ENCODE data around the gene MAPK14. TPM values are rescaled to one million over a fixed set of nuclear protein-coding genes. Genes with fewer than 3 reads are reported as not detected.

Gene MAPK14
- total RNA-seq, 1 donor from 2014 or later = 65.0 TPM

- H3K9me3 ChIP-seq (ENCODE audit: low read depth) = no peaks in the 10 kb centered on the region
- no peak for TF ChIP-seq EZH2 (IDR thresholded peaks at IDR 0.05)
- no peak overlapping the region for H2AFZ ChIP-seq (replicated peaks)
- no peaks in the 10 kb centered on the region for H3K36me3 Mint-ChIP-seq
- H3K27me3 Mint-ChIP-seq (ENCODE audit: insufficient read depth, low read depth) = peaks cover 5% of the 10 kb centered on the region
- no peak overlapping the region for H3K27ac Mint-ChIP-seq
- H3K4me3 Mint-ChIP-seq = no peak overlapping the region
- peaks cover 10% of the 10 kb centered on the region for H3K4me1 ChIP-seq
- DNase-seq (ENCODE audit: low spot score) = no peak
- H3K4me1 Mint-ChIP-seq = peaks cover 22% of the 10 kb centered on the region
- H3K9me3 Mint-ChIP-seq = no peaks in the 10 kb centered on the region
- no peak overlapping the region for H3K9ac ChIP-seq
- H3K4me3 ChIP-seq = no peak overlapping the region
- no peak overlapping the region for H3K4me2 ChIP-seq
- no peaks in the 10 kb centered on the region for H3K27me3 ChIP-seq
- no peaks in the 10 kb centered on the region for H3K36me3 ChIP-seq
- no peaks in the 10 kb centered on the region for H4K20me1 ChIP-seq (ENCODE audit: low read depth)
- peaks cover 4% of the 10 kb centered on the region for H3F3A ChIP-seq (ENCODE audit: low read depth)
- no peak overlapping the region for H3K27ac ChIP-seq
- H3K79me2 ChIP-seq (ENCODE audit: low read depth) = no peaks in the 10 kb centered on the region
These were observed 112.5 kb downstream of the MAPK14 start for GRCh38 chr6:36139991-36140710.

DNA sequence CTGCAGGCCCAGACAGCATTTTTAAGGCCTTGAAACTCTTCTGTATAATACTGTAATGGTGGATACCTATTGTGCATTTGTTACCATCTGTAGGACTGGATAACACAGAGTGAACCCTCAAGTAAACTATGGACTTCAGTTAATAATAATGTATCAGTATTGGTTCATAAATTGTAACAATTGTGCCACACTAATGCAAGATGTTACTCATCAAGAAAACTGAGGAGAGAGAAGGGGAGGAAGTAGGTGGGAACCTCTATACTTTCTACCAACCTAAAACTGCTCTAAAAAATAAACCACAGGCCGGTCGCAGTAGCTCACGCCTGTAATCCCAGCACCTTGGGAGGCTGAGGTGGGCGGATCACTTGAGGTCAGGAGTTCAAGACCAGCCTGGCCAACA is 113.5 kb downstream of the MAPK14 start:
- Mint-ChIP-seq H3K36me3 (no peaks in the 10 kb centered on the region), H3K4me3 (no peak overlapping the region), H3K27me3 (ENCODE audit: insufficient read depth, low read depth) (peaks cover 5% of the 10 kb centered on the region), H3K9me3 (no peaks in the 10 kb centered on the region), H3K27ac (no peak overlapping the region), H3K4me1 (peaks cover 22% of the 10 kb centered on the region)
- Histone ChIP-seq H3K9me3 (ENCODE audit: low read depth) (no peaks in the 10 kb centered on the region), H3K27ac (no peak overlapping the region), H4K20me1 (ENCODE audit: low read depth) (no peaks in the 10 kb centered on the region), H3F3A (ENCODE audit: low read depth) (peaks cover 4% of the 10 kb centered on the region), H3K9ac (no peak overlapping the region), H3K79me2 (ENCODE audit: low read depth) (no peaks in the 10 kb centered on the region), H2AFZ (replicated peaks) (no peak overlapping the region), H3K27me3 (no peaks in the 10 kb centered on the region), H3K4me3 (no peak overlapping the region), H3K4me2 (no peak overlapping the region), H3K4me1 (peaks cover 10% of the 10 kb centered on the region), H3K36me3 (no peaks in the 10 kb centered on the region)
- DNase-seq (ENCODE audit: low spot score) = no peak
- TF ChIP-seq EZH2phosphoT487 (IDR thresholded peaks at IDR 0.05) = no peak
- TF ChIP-seq, protein P1, sequence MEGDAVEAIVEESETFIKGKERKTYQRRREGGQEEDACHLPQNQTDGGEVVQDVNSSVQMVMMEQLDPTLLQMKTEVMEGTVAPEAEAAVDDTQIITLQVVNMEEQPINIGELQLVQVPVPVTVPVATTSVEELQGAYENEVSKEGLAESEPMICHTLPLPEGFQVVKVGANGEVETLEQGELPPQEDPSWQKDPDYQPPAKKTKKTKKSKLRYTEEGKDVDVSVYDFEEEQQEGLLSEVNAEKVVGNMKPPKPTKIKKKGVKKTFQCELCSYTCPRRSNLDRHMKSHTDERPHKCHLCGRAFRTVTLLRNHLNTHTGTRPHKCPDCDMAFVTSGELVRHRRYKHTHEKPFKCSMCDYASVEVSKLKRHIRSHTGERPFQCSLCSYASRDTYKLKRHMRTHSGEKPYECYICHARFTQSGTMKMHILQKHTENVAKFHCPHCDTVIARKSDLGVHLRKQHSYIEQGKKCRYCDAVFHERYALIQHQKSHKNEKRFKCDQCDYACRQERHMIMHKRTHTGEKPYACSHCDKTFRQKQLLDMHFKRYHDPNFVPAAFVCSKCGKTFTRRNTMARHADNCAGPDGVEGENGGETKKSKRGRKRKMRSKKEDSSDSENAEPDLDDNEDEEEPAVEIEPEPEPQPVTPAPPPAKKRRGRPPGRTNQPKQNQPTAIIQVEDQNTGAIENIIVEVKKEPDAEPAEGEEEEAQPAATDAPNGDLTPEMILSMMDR (IDR thresholded peaks at IDR 0.05) = no peak
- TF ChIP-seq EZH2 (IDR thresholded peaks at IDR 0.05) = no peak

DNA sequence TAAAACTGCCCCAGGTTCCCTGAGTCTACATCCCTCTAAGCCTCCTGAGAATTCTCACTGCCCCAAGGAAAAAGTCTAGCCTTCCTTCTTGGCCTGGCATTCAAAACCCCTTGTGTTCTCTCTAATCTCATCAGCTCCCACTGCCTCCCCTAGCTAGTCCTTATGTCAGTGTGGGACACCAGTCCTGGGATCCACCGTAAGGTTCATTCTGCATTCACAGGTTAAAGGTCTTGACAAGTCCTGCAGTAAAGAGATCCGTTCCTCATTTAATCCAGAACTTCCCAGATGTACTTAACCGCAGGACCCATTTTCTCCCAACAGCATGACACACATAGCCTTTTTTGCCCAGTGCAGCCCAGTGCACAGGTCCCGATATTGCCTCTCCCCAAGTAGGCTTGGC is 114.4 kb downstream of the MAPK14 start:
- TF ChIP-seq, protein P1 (IDR thresholded peaks at IDR 0.05) = no peak
- TF ChIP-seq EZH2 (IDR thresholded peaks at IDR 0.05) = no peak
- no peak for TF ChIP-seq EZH2phosphoT487 (IDR thresholded peaks at IDR 0.05)
- Histone ChIP-seq H3F3A (ENCODE audit: low read depth) (peaks cover 4% of the 10 kb centered on the region), H3K9ac (no peak overlapping the region), H3K27me3 (no peaks in the 10 kb centered on the region), H2AFZ (replicated peaks) (no peak overlapping the region), H3K79me2 (ENCODE audit: low read depth) (no peaks in the 10 kb centered on the region), H3K27ac (no peak overlapping the region), H3K4me2 (no peak overlapping the region), H3K9me3 (ENCODE audit: low read depth) (no peaks in the 10 kb centered on the region), H3K36me3 (no peaks in the 10 kb centered on the region), H3K4me3 (no peak overlapping the region), H4K20me1 (ENCODE audit: low read depth) (no peaks in the 10 kb centered on the region), H3K4me1 (peaks cover 10% of the 10 kb centered on the region)
- Mint-ChIP-seq H3K4me3 (no peak overlapping the region), H3K27me3 (ENCODE audit: insufficient read depth, low read depth) (peaks cover 5% of the 10 kb centered on the region), H3K36me3 (no peaks in the 10 kb centered on the region), H3K4me1 (peaks cover 17% of the 10 kb centered on the region), H3K27ac (no peak overlapping the region), H3K9me3 (no peaks in the 10 kb centered on the region)
- DNase-seq (ENCODE audit: low spot score) = no peak

All from neural progenitor cell (in vitro differentiated cells).